ENCODE measurements around the gene BOD1. TPM values are rescaled to one million over a fixed set of nuclear protein-coding genes. Genes with fewer than 3 reads are reported as not detected.

Gene BOD1
- total and polyA plus RNA-seq, 9 of the 15 experiments (the other 6 are each of a cell fraction or from before 2014, with no cell fraction given), result 10.1 to 31.6 (median 22.6) TPM

DNA sequence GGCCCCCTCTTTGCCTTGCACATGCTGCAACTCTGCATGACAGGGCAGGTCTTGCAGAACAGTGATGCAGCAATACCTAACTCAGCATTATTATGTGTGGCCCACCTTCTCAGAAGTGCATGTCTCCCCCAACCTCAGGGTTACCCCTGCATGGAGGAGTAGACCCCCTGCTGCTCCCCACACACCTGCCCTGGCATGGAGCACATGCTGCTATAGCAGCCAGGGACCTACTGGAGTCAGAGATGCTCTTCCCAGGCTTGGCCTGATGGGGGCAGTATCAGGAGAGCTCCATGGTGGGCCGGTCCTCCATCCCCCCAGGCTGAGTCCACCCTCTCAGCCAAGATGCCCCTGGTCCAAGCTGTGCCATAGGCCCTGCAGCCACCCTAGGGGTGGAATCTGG, 13.2 kb upstream of the BOD1 start (continued):
- TF ChIP-seq, protein P1, sequence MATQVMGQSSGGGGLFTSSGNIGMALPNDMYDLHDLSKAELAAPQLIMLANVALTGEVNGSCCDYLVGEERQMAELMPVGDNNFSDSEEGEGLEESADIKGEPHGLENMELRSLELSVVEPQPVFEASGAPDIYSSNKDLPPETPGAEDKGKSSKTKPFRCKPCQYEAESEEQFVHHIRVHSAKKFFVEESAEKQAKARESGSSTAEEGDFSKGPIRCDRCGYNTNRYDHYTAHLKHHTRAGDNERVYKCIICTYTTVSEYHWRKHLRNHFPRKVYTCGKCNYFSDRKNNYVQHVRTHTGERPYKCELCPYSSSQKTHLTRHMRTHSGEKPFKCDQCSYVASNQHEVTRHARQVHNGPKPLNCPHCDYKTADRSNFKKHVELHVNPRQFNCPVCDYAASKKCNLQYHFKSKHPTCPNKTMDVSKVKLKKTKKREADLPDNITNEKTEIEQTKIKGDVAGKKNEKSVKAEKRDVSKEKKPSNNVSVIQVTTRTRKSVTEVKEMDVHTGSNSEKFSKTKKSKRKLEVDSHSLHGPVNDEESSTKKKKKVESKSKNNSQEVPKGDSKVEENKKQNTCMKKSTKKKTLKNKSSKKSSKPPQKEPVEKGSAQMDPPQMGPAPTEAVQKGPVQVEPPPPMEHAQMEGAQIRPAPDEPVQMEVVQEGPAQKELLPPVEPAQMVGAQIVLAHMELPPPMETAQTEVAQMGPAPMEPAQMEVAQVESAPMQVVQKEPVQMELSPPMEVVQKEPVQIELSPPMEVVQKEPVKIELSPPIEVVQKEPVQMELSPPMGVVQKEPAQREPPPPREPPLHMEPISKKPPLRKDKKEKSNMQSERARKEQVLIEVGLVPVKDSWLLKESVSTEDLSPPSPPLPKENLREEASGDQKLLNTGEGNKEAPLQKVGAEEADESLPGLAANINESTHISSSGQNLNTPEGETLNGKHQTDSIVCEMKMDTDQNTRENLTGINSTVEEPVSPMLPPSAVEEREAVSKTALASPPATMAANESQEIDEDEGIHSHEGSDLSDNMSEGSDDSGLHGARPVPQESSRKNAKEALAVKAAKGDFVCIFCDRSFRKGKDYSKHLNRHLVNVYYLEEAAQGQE (IDR thresholded peaks at IDR 0.05; ENCODE audit: borderline replicate concordance), result peak; percentile 38; the same call in 1 of the 2 replicates
- TF ChIP-seq, protein P1 (CRISPR knock-in tag; IDR thresholded peaks at IDR 0.05; ENCODE audit: low read depth), result no peak
- TF ChIP-seq C11orf30 (IDR thresholded peaks at IDR 0.05; ENCODE audit: low read depth), result peak; percentile 63
- 0 out of 2 replicates have a peak, but pooled peaks have one; percentile 18 for TF ChIP-seq L3MBTL2 (IDR thresholded peaks at IDR 0.05)
- peak; percentile 81 for TF ChIP-seq ZNF263 (CRISPR knock-in tag; IDR thresholded peaks at IDR 0.05; ENCODE audit: borderline replicate concordance)
- TF ChIP-seq SMC3 (conservative IDR thresholded peaks at IDR 0.05; ENCODE audit: insufficient read depth, low read depth, low read length), result 0 out of 2 replicates have a peak, but pooled peaks have one; percentile 27
- TF ChIP-seq, protein P2, sequence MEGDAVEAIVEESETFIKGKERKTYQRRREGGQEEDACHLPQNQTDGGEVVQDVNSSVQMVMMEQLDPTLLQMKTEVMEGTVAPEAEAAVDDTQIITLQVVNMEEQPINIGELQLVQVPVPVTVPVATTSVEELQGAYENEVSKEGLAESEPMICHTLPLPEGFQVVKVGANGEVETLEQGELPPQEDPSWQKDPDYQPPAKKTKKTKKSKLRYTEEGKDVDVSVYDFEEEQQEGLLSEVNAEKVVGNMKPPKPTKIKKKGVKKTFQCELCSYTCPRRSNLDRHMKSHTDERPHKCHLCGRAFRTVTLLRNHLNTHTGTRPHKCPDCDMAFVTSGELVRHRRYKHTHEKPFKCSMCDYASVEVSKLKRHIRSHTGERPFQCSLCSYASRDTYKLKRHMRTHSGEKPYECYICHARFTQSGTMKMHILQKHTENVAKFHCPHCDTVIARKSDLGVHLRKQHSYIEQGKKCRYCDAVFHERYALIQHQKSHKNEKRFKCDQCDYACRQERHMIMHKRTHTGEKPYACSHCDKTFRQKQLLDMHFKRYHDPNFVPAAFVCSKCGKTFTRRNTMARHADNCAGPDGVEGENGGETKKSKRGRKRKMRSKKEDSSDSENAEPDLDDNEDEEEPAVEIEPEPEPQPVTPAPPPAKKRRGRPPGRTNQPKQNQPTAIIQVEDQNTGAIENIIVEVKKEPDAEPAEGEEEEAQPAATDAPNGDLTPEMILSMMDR (IDR thresholded peaks at IDR 0.05 in 2 of 3, conservative IDR thresholded peaks at IDR 0.05 in 1 of 3; ENCODE audit: insufficient read depth in 2 of 3, low read depth in 1 of 3, low read length in 3 of 3), result peak; percentile 55 to 83 (median 64)
- peak; percentile 61 for TF ChIP-seq CTBP1 (IDR thresholded peaks at IDR 0.05; ENCODE audit: borderline replicate concordance)
- TF ChIP-seq, protein P3, sequence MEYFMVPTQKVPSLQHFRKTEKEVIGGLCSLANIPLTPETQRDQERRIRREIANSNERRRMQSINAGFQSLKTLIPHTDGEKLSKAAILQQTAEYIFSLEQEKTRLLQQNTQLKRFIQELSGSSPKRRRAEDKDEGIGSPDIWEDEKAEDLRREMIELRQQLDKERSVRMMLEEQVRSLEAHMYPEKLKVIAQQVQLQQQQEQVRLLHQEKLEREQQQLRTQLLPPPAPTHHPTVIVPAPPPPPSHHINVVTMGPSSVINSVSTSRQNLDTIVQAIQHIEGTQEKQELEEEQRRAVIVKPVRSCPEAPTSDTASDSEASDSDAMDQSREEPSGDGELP (CRISPR knock-in tag; IDR thresholded peaks at IDR 0.05; ENCODE audit: borderline replicate concordance), result peak; percentile 30; the same call in 1 of the 2 replicates
- peak; percentile 61 for TF ChIP-seq MAFG (tag; conservative IDR thresholded peaks at IDR 0.05)
- no peak for TF ChIP-seq TCFL5 (CRISPR knock-in tag; conservative IDR thresholded peaks at IDR 0.05)
- no peak for TF ChIP-seq ATF6 (CRISPR knock-in tag; IDR thresholded peaks at IDR 0.05)
- TF ChIP-seq CXXC5 (CRISPR knock-in tag; IDR thresholded peaks at IDR 0.05), result 0 out of 2 replicates have a peak, but pooled peaks have one; percentile 29
- TF ChIP-seq ZNF316 (IDR thresholded peaks at IDR 0.05), result peak; percentile 76
- TF ChIP-seq MYNN (IDR thresholded peaks at IDR 0.05), result no peak
- no peak for TF ChIP-seq MYNN (CRISPR knock-in tag; IDR thresholded peaks at IDR 0.05)

All from K562 (cell line).